Placental epithelial cell (primary cell): ENCODE data around the gene LRRC15. TPM values are rescaled to one million over a fixed set of nuclear protein-coding genes. Genes with fewer than 3 reads are reported as not detected.

Source experiments
- total RNA-seq: library from RNA; depleted of rRNA; stranded (reverse); fragments of >200 nt; gene quantifications from 2 replicates; pipeline ENCODE4 v1.2.3, GENCODE V29; 2012

The LRRC15 gene
- under 0.01 TPM in 1 of 2 replicates, not detected in the other for total RNA-seq

GRCh38 chr3:194369522-194370279 lies at the start of gene LRRC15:
TSS of gene LRRC15 (minus strand) at chr3:194369743. CDS start at chr3:194361043, 8,700 bp downstream.

GRCh38 chr3:194399166-194399565 lies 29.6 kb upstream of the LRRC15 start, which contains the start of gene GP5:
TSS of gene GP5 (minus strand) at chr3:194399266. CDS start at chr3:194398282, 984 bp downstream.

GRCh38 chr3:194351080-194351672 lies 18.4 kb downstream of the LRRC15 start, which contains the start of gene CPN2:
TSS of gene CPN2 (minus strand) at chr3:194351328. CDS start at chr3:194342702, 8,626 bp downstream.

Other genes with a start within 250 kb of the LRRC15 start
- 1.6 and 8.2 TPM in 2 replicates for gene HES1, start 233.6 kb downstream of the LRRC15 start, total RNA-seq
- gene CPN2, start 18.4 kb downstream of the LRRC15 start, total RNA-seq = not detected in 2 replicates
- gene GP5, start 29.5 kb upstream of the LRRC15 start, total RNA-seq = not detected in 2 replicates
- 47.1 and 73.9 TPM in 2 replicates for gene ATP13A3, start 117.3 kb upstream of the LRRC15 start, total RNA-seq